OCI-LY1 (cell line): ENCODE data around the gene CLEC3A.

Experiments used
- EZH2 ChIP-seq: fragments of 200-600 bp; sonication (generic), shearing (Covaris generic); IDR thresholded peaks from 2 replicates; pipeline ENCODE4 v1.8.0; 2017; ENCODE audit warnings: borderline replicate concordance, mixed run types, mild to moderate bottlenecking, antibody characterized with exemption, low read length, moderate library complexity, mixed read lengths
- TF ChIP-seq, protein P1 (sequence below): fragments of 200-600 bp; sonication (generic), shearing (Covaris generic); IDR thresholded peaks from 2 replicates; pipeline ENCODE4 v1.5.1; 2017; ENCODE audit warnings: mild to moderate bottlenecking, antibody characterized with exemption, low read length, moderate library complexity, mixed read lengths

DNA sequence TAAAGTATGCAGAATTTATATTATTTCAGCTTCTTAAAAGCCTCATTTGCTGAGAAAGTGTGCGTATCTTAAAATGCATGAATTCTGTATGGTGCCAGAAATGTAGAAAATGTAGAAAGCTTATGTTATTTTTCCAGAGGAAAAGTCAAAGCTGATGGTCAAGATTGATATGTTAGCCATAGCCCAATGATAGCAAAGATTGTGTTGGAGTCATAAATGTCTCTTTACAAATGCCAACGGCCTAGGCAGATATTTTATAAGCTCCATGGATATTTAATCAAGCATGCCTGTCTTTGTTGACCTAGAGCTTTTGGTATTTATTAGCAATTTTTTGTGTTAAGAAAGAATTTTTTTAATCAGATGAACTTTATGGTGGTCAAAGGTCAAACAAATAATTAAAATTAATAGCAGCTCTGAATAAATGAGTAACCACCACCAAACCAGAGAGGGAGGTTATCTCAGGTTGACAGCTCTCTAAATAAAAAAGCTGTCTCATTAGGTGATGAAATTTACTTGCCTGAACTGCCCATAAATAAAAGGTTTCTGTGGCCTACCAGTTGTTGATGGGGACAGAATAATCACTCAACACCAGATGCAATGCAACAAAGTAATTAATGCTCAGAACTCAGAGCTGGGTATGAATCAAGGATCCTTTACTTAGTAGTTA, 28.5 kb downstream of the CLEC3A start:
- TF ChIP-seq, protein P1, sequence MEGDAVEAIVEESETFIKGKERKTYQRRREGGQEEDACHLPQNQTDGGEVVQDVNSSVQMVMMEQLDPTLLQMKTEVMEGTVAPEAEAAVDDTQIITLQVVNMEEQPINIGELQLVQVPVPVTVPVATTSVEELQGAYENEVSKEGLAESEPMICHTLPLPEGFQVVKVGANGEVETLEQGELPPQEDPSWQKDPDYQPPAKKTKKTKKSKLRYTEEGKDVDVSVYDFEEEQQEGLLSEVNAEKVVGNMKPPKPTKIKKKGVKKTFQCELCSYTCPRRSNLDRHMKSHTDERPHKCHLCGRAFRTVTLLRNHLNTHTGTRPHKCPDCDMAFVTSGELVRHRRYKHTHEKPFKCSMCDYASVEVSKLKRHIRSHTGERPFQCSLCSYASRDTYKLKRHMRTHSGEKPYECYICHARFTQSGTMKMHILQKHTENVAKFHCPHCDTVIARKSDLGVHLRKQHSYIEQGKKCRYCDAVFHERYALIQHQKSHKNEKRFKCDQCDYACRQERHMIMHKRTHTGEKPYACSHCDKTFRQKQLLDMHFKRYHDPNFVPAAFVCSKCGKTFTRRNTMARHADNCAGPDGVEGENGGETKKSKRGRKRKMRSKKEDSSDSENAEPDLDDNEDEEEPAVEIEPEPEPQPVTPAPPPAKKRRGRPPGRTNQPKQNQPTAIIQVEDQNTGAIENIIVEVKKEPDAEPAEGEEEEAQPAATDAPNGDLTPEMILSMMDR, result no peak
- no peak for TF ChIP-seq EZH2
